ENCODE measurements around the gene HHLA2.

GRCh38 chr3:108338901-108339545 is 42.7 kb downstream of the HHLA2 start:
- TF ChIP-seq ERG (CRISPR knock-in tag; IDR thresholded peaks at IDR 0.05) (no peak), ZNF121 (CRISPR knock-in tag; IDR thresholded peaks at IDR 0.05) (no peak), FOXJ3 (CRISPR knock-in tag; IDR thresholded peaks at IDR 0.05; ENCODE audit: borderline replicate concordance) (no peak), ETV6 (CRISPR knock-in tag; IDR thresholded peaks at IDR 0.05) (no peak)
- TF ChIP-seq, protein P1, sequence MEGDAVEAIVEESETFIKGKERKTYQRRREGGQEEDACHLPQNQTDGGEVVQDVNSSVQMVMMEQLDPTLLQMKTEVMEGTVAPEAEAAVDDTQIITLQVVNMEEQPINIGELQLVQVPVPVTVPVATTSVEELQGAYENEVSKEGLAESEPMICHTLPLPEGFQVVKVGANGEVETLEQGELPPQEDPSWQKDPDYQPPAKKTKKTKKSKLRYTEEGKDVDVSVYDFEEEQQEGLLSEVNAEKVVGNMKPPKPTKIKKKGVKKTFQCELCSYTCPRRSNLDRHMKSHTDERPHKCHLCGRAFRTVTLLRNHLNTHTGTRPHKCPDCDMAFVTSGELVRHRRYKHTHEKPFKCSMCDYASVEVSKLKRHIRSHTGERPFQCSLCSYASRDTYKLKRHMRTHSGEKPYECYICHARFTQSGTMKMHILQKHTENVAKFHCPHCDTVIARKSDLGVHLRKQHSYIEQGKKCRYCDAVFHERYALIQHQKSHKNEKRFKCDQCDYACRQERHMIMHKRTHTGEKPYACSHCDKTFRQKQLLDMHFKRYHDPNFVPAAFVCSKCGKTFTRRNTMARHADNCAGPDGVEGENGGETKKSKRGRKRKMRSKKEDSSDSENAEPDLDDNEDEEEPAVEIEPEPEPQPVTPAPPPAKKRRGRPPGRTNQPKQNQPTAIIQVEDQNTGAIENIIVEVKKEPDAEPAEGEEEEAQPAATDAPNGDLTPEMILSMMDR (IDR thresholded peaks at IDR 0.05), result no peak
- TF ChIP-seq, protein P2, sequence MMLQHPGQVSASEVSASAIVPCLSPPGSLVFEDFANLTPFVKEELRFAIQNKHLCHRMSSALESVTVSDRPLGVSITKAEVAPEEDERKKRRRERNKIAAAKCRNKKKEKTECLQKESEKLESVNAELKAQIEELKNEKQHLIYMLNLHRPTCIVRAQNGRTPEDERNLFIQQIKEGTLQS (CRISPR knock-in tag; conservative IDR thresholded peaks at IDR 0.05), result no peak
- TF ChIP-seq, protein P3, sequence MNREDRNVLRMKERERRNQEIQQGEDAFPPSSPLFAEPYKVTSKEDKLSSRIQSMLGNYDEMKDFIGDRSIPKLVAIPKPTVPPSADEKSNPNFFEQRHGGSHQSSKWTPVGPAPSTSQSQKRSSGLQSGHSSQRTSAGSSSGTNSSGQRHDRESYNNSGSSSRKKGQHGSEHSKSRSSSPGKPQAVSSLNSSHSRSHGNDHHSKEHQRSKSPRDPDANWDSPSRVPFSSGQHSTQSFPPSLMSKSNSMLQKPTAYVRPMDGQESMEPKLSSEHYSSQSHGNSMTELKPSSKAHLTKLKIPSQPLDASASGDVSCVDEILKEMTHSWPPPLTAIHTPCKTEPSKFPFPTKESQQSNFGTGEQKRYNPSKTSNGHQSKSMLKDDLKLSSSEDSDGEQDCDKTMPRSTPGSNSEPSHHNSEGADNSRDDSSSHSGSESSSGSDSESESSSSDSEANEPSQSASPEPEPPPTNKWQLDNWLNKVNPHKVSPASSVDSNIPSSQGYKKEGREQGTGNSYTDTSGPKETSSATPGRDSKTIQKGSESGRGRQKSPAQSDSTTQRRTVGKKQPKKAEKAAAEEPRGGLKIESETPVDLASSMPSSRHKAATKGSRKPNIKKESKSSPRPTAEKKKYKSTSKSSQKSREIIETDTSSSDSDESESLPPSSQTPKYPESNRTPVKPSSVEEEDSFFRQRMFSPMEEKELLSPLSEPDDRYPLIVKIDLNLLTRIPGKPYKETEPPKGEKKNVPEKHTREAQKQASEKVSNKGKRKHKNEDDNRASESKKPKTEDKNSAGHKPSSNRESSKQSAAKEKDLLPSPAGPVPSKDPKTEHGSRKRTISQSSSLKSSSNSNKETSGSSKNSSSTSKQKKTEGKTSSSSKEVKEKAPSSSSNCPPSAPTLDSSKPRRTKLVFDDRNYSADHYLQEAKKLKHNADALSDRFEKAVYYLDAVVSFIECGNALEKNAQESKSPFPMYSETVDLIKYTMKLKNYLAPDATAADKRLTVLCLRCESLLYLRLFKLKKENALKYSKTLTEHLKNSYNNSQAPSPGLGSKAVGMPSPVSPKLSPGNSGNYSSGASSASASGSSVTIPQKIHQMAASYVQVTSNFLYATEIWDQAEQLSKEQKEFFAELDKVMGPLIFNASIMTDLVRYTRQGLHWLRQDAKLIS (CRISPR knock-in tag; IDR thresholded peaks at IDR 0.05; ENCODE audit: borderline replicate concordance), result no peak
- TF ChIP-seq, protein P4, sequence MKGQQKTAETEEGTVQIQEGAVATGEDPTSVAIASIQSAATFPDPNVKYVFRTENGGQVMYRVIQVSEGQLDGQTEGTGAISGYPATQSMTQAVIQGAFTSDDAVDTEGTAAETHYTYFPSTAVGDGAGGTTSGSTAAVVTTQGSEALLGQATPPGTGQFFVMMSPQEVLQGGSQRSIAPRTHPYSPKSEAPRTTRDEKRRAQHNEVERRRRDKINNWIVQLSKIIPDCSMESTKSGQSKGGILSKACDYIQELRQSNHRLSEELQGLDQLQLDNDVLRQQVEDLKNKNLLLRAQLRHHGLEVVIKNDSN (CRISPR knock-in tag; IDR thresholded peaks at IDR 0.05), result no peak

Measured in WTC11 (cell line).